Erythroblast (primary cell): ENCODE measurements around the gene MAP3K13.

Experiments used
- DNase-seq, 2 experiments: peaks; one replicate each; lab custom pipeline; 2025; lab: John Stamatoyannopoulos, UW
- GATA1 ChIP-seq: IDR thresholded peaks from 2 replicates; pipeline ENCODE4 v1.6.1; 2011; ENCODE audit warnings: low read depth, mild to moderate bottlenecking, control low read depth, low read length, moderate library complexity
- POLR2A ChIP-seq: IDR thresholded peaks from 2 replicates; pipeline ENCODE4 v1.6.1; 2011; ENCODE audit warnings: mild to moderate bottlenecking, low read length

MAP3K13 gene

DNA sequence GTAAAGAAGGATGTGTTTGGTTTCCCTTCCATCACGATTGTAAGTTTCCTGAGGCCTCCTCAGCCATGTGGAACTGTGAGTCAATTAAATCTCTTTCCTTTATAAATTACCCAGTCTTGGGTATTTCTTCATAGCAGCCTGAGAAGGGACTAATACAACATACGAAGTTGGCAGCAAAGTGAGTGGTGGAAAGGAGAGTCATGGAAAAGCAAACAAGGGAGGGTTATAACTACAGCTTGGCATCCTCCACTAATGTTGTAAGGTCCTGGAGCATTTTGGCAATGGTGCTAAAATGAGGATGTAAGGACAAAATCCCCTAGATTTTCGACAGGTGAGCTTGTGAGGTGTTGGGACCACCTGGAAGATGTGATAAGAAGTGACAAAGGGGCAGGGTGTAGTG is 141.7 kb downstream of the MAP3K13 start:
- DNase-seq = no peak

DNA sequence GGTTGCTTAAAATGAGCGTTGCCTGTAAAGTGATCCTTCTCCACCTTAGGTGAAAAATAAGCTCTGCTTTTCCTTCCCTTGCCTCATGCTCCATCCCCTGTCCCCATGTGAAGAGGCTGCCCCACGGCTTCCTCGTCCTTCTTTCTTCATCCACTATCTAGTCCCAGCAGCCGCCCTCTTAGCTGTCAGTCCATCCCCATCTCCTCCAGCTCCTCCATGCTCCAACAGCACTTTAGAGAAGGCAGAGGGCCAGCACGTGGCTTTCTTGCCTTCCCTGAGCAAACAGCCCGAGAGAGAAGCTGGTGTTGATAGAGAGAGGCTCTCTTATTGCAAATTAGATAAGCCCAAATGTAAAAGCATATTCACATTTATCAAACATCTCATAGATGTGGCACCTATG is 144.9 kb downstream of the MAP3K13 start:
- DNase-seq = no peak
- TF ChIP-seq GATA1 (no peak), POLR2A (no peak)

More for the DNA sequence above, 141.7 kb downstream of the MAP3K13 start:
- TF ChIP-seq GATA1 = no peak
- no peak for TF ChIP-seq POLR2A

DNA sequence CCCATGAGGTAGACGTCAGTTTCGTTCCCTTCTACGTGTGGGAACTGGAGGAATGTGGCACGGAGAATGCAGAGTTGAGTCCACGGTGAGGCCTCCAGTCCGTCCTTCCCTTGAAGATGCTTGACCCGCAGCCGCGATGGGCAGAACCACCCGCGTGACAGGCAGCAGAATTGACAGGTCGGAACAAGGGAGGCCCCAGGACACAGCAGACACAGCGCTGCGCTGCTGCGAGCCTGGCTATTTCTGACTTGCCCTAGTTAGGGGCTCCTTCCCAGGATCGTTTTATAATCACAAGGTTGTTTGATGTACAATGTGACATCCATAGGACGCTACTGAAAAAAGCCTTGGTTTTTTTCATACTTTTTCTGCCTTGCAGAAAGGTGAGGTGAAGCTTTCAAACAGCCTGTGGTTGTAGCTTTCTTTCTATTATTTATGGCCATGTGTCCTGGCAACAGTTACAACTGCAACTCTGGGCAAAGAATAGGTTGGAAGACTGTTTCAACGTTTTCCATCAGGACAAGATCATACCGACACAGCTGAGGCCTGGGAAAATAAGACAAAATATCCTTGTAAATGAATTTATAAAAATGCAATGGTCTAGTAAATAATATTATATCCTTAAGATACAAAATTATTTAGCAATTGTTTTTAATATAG is 145.5 kb downstream of the MAP3K13 start:
- no peak for DNase-seq
- TF ChIP-seq GATA1 (no peak), POLR2A (no peak)

DNA sequence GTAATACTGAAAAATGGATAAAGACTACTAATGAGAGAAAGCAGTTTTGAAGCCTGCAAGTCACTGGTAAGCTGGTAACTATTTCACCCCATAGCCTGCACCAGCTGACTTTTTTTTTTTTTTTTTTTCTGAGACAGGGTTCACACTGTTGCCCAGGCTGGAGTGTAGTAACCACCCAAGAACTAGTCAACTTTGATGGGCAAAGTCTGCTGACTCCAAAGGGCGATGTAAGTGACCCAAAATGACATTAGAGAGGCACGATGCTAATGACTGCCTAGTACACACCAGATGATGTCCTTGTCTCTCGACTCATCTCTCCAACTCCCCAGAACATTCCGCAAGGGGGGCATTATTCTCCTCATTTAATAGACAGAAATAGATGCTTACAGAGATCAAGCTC is 148.8 kb downstream of the MAP3K13 start:
- TF ChIP-seq GATA1 (no peak), POLR2A (no peak)
- no peak for DNase-seq

DNA sequence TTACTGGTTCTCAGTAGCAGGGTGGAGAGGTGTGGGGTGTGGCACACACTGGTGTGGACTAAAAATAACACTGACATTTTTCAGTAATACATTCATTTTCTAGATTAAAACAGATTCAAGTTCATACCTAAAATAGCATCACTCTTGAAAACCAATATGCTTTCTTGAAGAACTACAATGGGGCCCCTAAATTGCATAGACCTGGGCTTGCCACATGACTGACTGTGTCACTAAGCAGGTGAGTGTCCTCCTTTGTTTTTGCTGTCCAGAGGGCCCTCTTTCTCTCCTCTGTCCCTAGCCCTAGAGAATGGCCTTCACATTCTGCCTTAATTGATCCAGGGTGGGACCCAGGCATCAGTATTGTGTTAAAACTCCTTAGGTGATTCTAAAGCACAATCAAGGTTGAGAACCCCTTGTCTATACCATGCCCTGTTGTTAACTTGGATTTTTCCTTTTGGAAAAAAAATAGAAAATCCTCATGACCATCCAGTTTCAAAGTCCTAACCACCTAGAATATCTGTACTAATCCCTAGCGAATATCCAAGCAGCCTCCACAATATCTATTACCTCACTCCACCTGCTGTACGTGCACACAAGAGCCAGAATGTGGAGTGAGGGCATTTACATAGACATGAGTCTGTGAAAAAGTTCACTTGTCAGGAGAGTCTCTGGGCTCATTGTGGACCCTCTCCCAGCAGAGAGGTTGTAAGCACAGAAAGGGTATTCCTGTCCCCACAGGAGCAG is 154.6 kb downstream of the MAP3K13 start:
- no peak for DNase-seq
- TF ChIP-seq GATA1 = no peak
- no peak for TF ChIP-seq POLR2A

DNA sequence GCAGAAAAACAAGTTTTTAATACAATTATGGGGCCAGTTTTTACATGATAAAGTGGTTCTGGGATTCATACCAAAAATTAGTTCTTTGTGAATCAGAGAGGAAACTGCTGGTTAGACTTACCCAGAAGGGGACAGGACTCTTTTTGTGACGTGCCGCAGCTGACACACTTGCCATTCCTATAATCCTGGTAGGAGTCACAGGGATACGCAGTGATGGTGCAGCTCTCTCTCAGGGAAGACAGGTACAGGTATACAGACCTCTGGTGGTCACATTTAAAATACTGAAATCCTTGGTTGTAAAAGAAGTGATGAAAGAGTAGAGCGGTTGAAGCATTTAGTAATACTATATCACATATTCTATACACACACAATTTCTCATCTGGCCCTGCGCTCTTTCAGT is 156.1 kb downstream of the MAP3K13 start:
- DNase-seq = no peak
- no peak for TF ChIP-seq GATA1

DNA sequence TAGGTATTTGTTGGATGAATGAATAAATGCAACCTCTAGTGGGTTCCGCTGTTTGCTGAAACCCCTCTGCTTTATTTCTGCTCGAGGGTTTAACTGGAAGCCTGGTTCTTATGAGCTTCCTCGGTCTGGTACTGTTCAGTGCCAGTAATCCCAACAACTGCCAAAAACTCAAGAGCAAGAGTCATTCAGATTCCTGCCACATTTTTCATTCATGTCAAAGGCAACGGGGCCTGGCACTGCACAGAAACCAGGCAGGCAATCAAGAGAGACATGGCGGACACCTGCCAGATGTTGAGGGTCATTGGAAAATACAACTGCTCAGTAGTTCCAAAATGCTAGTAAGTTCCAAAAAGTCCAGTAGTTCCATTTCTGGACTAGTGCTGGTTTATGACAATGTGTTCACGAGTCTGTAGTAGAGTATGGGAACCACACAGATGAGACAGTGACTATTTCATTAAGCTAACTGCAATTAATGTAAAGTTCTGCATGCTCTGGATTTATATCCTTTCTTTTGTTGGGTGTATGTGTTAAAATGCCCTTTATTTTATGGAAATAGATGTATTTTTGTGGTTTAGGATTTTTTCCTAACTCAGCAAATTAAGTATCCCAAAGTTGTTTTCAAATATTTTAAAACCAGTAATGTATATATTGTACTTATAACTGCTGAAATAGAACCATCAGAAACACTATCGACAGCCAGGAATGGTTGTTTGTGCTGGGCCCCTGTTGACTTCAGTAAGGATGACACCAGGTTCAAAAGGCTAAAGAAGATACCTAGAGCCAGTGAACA is 158.6 kb downstream of the MAP3K13 start:
- no peak for DNase-seq
- TF ChIP-seq POLR2A = no peak
- no peak for TF ChIP-seq GATA1

DNA sequence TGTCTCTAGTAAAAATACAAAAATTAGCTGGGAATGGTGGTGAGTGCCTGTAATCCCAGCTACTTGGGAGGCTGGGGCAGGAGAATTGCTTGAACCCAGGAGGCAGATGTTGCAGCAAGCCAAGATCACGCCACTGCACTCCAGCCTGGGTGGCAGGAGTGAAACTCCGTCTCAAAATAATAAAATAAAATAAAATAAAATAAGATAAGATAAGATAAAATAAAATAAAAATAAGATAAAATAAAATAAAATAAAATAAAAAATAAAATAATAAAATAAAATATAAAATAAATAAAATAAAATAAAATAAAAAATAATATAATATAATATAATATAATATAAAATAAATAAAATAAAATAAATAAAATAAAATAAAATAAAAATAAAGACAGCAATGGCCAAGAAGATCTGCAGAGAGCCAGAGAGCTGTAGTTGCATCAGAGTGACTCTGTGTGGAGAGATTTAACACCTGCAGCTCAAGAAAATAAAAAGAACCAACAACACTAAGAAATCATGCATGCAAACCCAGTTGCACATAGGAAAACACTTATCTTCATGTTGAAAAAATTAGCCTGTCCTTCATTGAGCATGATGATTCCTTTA is 163.5 kb downstream of the MAP3K13 start:
- no peak for DNase-seq
- TF ChIP-seq POLR2A = no peak
- TF ChIP-seq GATA1 = no peak

DNA sequence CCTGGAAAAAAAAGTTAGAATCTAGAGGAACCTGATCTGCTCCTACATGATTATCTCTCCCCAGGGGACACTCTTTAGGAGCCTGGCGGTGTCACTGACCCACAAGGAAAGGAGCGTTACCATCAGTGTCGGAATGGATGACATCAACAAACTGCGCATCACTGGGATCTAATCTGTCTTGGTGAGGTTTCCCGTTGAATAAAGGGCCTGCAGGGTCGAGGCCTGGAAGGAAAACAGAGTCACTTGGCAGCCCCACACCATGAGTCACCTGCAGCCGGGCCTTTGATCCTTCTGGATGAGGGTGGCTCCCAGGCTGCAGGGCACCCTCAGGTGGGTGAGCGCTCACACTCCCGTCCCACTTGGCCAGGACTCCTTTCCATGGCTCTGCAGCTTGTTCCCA is 164.4 kb downstream of the MAP3K13 start:
- no peak for TF ChIP-seq POLR2A
- TF ChIP-seq GATA1 = no peak
- DNase-seq = no peak

DNA sequence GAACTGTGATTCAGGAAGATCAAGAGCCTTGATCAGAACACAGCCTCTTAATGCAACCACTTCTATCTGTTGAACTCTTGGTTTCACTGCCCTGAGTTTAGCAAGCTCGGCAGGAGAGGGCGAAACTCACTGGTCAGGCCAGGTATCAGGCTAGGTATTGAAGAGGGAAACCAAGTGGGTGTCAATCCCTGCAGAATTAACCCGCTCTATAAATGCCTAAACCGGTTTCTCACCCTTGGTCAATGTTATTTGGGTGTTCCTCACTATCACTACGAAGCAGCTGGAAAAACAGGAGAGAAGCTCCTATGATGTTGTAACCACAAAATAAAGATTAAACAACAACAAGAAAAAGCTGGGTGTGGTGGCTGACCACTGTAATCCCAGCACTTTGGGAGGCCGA is 165.6 kb downstream of the MAP3K13 start:
- TF ChIP-seq POLR2A (no peak), GATA1 (no peak)
- DNase-seq = no peak

DNA sequence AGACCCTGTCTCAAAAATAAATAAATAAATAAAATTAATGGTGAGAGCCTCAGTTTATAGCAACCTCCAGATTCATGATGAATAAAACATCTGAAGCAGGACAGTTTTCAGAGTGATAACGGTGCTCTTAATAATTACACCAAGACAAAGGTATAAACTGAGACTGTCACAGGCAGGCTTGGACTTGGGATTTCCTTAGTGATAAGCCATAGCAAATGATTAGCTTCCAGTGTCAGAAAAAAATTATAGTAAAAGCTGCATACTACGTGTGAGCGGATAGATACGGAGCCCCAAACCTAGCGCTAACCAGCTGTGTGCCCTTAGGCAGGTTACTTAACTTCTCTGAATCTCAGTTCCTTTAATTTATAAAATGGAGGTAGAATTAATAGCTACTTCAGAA is 167.9 kb downstream of the MAP3K13 start:
- TF ChIP-seq GATA1 (no peak), POLR2A (no peak)
- DNase-seq = no peak

DNA sequence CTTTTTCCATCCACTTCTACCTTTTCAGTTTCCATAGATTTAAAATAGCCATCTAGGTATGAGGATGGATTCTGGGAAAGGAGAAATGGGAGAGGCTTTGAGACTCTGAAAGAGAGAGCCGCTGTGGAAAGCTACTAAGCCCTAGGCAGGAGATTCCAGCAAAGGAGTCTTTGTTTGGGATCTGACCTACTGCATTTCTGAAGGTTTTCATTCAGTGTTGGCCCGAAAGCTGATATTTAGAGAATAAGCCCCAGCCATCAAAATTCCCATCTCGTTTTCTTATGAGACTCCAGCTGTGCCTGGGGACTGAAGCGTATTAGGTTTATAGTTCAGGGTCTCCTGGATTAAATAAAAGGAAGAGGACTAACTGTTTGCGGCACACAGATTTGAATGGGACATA is 170.0 kb downstream of the MAP3K13 start:
- no peak for DNase-seq
- TF ChIP-seq GATA1 = no peak
- no peak for TF ChIP-seq POLR2A

DNA sequence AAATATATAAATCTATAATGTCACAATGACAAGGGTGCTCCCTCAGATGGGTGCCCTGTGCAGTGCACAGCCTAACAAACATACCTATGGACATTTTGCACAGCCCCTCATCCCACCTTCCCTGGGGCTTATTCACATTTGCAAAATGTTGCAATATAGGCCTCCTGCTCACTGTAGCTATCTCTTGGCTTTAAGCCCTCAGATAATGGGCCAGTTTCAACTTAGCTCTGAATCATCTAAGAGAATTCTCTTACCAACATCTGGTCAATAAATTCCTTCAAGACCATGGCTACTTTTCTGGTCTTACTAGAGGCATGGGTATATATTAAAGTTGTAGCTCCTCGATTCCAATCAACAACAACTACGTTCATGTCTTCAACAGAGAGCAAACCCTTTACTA is 171.6 kb downstream of the MAP3K13 start:
- no peak for TF ChIP-seq GATA1
- TF ChIP-seq POLR2A = no peak
- DNase-seq = no peak

DNA sequence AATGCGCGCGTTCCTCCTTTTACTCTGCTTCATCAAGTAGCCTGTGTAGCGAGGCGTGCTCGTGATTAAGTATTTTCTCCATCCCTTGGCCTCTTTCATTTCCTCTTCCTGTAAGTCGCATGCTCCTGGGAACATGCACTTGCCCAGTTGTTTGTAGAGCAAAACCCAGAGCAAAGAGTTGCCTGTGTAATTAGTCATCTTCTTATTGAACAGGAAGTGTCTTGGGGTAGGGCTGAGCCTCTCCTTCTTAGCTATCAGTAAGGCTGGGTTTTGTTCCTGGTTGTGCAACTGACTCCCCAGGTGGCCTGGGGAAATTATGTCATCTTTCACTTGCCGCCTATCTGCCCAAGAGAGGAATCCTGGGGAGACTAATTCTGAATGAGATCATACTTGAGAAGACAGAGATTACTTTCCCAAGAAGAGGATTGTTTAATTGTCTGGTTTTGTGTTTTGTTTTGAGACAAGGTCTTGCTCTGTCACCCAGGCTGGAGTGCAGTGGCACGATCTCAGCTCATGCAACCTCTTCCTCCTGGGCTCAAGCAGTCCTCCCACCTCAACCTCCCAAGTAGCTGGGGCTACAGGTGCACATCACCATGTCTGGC is 174.5 kb downstream of the MAP3K13 start:
- no peak for DNase-seq
- TF ChIP-seq GATA1 = no peak
- TF ChIP-seq POLR2A = no peak
